ENCODE results near the gene OLIG1.

Gene OLIG1

GRCh38 chr21:33114276-33114675 lies 44.3 kb downstream of the OLIG1 start:
- H3K9me3 Mint-ChIP-seq, result no peaks in the 10 kb centered on the region
- H3K4me1 Mint-ChIP-seq, result peaks cover 39% of the 10 kb centered on the region
- H3K27ac Mint-ChIP-seq, result no peak overlapping the region
- H3K36me3 Mint-ChIP-seq (ENCODE audit: low read depth), result peaks cover 3% of the 10 kb centered on the region
- TF ChIP-seq CTCF (IDR thresholded peaks at IDR 0.05; ENCODE audit: unreplicated experiment in 3 of 3), result no peak
- no peak overlapping the region for H3K4me3 Mint-ChIP-seq
- peaks cover 84% of the 10 kb centered on the region for H3K27me3 Mint-ChIP-seq (ENCODE audit: low read depth)

- H3K4me1 Mint-ChIP-seq, result peaks cover 36% of the 10 kb centered on the region
- no peak overlapping the region for H3K27ac Mint-ChIP-seq
- TF ChIP-seq CTCF (IDR thresholded peaks at IDR 0.05; ENCODE audit: unreplicated experiment in 3 of 3), result no peak
- peaks cover 3% of the 10 kb centered on the region for H3K36me3 Mint-ChIP-seq (ENCODE audit: low read depth)
- H3K4me3 Mint-ChIP-seq, result no peak overlapping the region
- H3K9me3 Mint-ChIP-seq, result no peaks in the 10 kb centered on the region
- peaks cover 68% of the 10 kb centered on the region for H3K27me3 Mint-ChIP-seq (ENCODE audit: low read depth)
Measured at GRCh38 chr21:33115631-33116510, 45.9 kb downstream of the OLIG1 start.

- no peak overlapping the region for H3K4me3 Mint-ChIP-seq
Measured at GRCh38 chr21:33116676-33117075, 46.7 kb downstream of the OLIG1 start.

GRCh38 chr21:33117101-33117888 lies 47.4 kb downstream of the OLIG1 start:
- Mint-ChIP-seq H3K36me3 (ENCODE audit: low read depth) (no peaks in the 10 kb centered on the region), H3K27ac (no peak overlapping the region)

More at GRCh38 chr21:33116676-33117075, 46.7 kb downstream of the OLIG1 start:
- peaks cover 60% of the 10 kb centered on the region for H3K27me3 Mint-ChIP-seq (ENCODE audit: low read depth)
- H3K9me3 Mint-ChIP-seq, result no peaks in the 10 kb centered on the region
- TF ChIP-seq CTCF (IDR thresholded peaks at IDR 0.05; ENCODE audit: unreplicated experiment in 3 of 3), result no peak
- peaks cover 36% of the 10 kb centered on the region for H3K4me1 Mint-ChIP-seq
- H3K27ac Mint-ChIP-seq, result no peak overlapping the region
- no peaks in the 10 kb centered on the region for H3K36me3 Mint-ChIP-seq (ENCODE audit: low read depth)

More at GRCh38 chr21:33117101-33117888, 47.4 kb downstream of the OLIG1 start:
- H3K9me3 Mint-ChIP-seq, result no peaks in the 10 kb centered on the region
- peaks cover 54% of the 10 kb centered on the region for H3K27me3 Mint-ChIP-seq (ENCODE audit: low read depth)
- peaks cover 32% of the 10 kb centered on the region for H3K4me1 Mint-ChIP-seq
- H3K4me3 Mint-ChIP-seq, result no peak overlapping the region
- no peak for TF ChIP-seq CTCF (IDR thresholded peaks at IDR 0.05; ENCODE audit: unreplicated experiment in 3 of 3)
